Skeletal muscle cell (primary cell): Measurements from ENCODE around the gene RTL1.

ENCODE experiments used
- DNase-seq: peaks from one replicate; pipeline ENCODE4 v3.0.0-alpha.2; 2010; ENCODE audit warnings: low read depth
- H3K4me3 ChIP-seq: 2 replicates; pipeline ENCODE4 v1.5.1; 2011; ENCODE audit warnings: low read depth, mild to moderate bottlenecking, control low read depth, low read length, moderate library complexity

RTL1 gene

GRCh38 chr14:100856056-100856950 lies 47.2 kb downstream of the RTL1 start:
- no peak for DNase-seq
- H3K4me3 ChIP-seq = no peak overlapping the region

- no peak for DNase-seq
- H3K4me3 ChIP-seq = no peak overlapping the region
Observed at GRCh38 chr14:100855256-100855930, 48.1 kb downstream of the RTL1 start.

GRCh38 chr14:100854435-100854834 lies 49.1 kb downstream of the RTL1 start:
- no peak overlapping the region for H3K4me3 ChIP-seq
- no peak for DNase-seq

- no peak for DNase-seq
- no peak overlapping the region for H3K4me3 ChIP-seq
Observed at GRCh38 chr14:100851946-100852620, 51.4 kb downstream of the RTL1 start.

GRCh38 chr14:100851586-100851916 lies 52.0 kb downstream of the RTL1 start:
- H3K4me3 ChIP-seq = no peak overlapping the region
- no peak for DNase-seq

GRCh38 chr14:100850841-100851585 lies 52.5 kb downstream of the RTL1 start:
- no peak overlapping the region for H3K4me3 ChIP-seq
- no peak for DNase-seq

GRCh38 chr14:100849115-100849781 lies 54.3 kb downstream of the RTL1 start:
- no peak overlapping the region for H3K4me3 ChIP-seq
- no peak for DNase-seq

GRCh38 chr14:100846309-100846859 lies 57.1 kb downstream of the RTL1 start:
- no peak for DNase-seq
- H3K4me3 ChIP-seq = no peak overlapping the region

GRCh38 chr14:100845341-100845740 lies 58.2 kb downstream of the RTL1 start:
- DNase-seq = no peak

GRCh38 chr14:100844846-100845245 lies 58.7 kb downstream of the RTL1 start:
- no peak for DNase-seq
- H3K4me3 ChIP-seq = no peak overlapping the region

More at GRCh38 chr14:100845341-100845740, 58.2 kb downstream of the RTL1 start:
- no peak overlapping the region for H3K4me3 ChIP-seq

- H3K4me3 ChIP-seq = no peak overlapping the region
- DNase-seq = no peak
Observed at GRCh38 chr14:100844421-100844820, 59.1 kb downstream of the RTL1 start.

- no peak overlapping the region for H3K4me3 ChIP-seq
- no peak for DNase-seq
Observed at GRCh38 chr14:100844082-100844408, 59.5 kb downstream of the RTL1 start.

GRCh38 chr14:100842799-100843198 lies 60.7 kb downstream of the RTL1 start:
- DNase-seq = peak; percentile 68
- H3K4me3 ChIP-seq = no peak overlapping the region

GRCh38 chr14:100841761-100842403 lies 61.6 kb downstream of the RTL1 start:
- DNase-seq = no peak
- H3K4me3 ChIP-seq = no peak overlapping the region

GRCh38 chr14:100841066-100841760 lies 62.3 kb downstream of the RTL1 start:
- no peak overlapping the region for H3K4me3 ChIP-seq
- DNase-seq = no peak

- H3K4me3 ChIP-seq = no peak overlapping the region
- DNase-seq = no peak
Observed at GRCh38 chr14:100840286-100841065, 63.0 kb downstream of the RTL1 start.

GRCh38 chr14:100839681-100840111 lies 63.8 kb downstream of the RTL1 start:
- DNase-seq = no peak
- H3K4me3 ChIP-seq = no peak overlapping the region
